Occipital lobe (tissue), 2 donors: ENCODE measurements around the gene CRACR2A. TPM values are rescaled to one million over a fixed set of nuclear protein-coding genes. Genes with fewer than 3 reads are reported as not detected.

Source experiments
- DNase-seq: peaks from one replicate; lab custom pipeline; 2025; lab: John Stamatoyannopoulos, UW
- total RNA-seq: library from RNA; depleted of rRNA; stranded (reverse); fragments of >200 nt; gene quantifications from one replicate; pipeline ENCODE4 v1.2.3, GENCODE V29; 2014

The CRACR2A gene
- total RNA-seq, 1 donor from 2014 or later: 1.1 TPM

DNA sequence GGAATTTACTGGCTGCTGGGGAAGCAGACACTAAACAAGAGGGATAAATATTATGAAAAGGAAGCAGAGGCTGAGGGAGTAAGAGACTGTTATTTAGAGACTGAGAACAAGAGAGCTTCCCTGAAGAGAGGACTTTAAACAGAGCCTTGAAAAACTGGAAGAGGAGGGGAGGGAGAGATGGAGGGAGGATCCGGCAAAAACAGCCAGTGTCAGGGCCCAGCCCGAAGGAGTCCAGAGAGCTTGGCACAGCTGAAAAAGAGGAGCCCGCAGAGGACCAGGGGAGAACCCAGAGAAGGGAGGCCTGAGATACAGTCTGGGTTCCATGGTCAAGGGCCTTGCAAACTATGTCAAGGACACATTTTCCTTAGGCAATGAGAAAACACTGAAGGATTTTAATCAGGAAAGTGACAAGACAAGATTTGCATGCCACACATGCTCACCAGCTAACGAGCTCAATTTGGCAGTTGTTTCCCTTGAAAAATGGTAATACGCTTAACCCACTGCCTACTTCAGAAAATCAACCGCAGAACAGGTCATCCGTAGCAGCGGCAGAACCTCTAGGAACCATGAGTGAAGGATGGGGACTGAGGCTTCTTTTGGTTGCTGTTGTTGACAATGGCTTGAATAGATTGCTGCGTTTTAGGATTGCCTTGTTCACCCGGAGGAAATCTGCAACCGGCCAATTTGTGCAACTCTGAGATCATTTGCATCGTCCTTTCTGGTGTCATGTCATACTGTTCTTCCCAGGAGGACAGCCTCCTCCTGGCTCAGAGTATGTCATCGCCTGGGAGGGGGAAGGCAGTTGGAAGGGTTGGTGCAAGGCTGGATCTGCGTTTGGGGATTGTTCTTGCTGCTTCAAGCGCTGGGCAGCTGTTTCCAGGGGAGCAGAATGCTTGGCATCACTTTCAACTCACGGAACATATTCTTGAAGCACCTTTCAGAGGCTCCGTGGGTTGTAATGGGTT, 153.7 kb downstream of the CRACR2A start:
- peak; percentile 27 for DNase-seq

- no peak for DNase-seq
These were observed 155.2 kb downstream of the CRACR2A start for GRCh38 chr12:3597526-3598210.

- no peak for DNase-seq
These were observed 156.1 kb downstream of the CRACR2A start for GRCh38 chr12:3596703-3597415.

GRCh38 chr12:3595721-3596120, 157.2 kb downstream of the CRACR2A start:
- no peak for DNase-seq

GRCh38 chr12:3594966-3595365, 157.9 kb downstream of the CRACR2A start:
- DNase-seq: no peak

- DNase-seq: no peak
These were observed 158.9 kb downstream of the CRACR2A start for GRCh38 chr12:3593906-3594483.

DNA sequence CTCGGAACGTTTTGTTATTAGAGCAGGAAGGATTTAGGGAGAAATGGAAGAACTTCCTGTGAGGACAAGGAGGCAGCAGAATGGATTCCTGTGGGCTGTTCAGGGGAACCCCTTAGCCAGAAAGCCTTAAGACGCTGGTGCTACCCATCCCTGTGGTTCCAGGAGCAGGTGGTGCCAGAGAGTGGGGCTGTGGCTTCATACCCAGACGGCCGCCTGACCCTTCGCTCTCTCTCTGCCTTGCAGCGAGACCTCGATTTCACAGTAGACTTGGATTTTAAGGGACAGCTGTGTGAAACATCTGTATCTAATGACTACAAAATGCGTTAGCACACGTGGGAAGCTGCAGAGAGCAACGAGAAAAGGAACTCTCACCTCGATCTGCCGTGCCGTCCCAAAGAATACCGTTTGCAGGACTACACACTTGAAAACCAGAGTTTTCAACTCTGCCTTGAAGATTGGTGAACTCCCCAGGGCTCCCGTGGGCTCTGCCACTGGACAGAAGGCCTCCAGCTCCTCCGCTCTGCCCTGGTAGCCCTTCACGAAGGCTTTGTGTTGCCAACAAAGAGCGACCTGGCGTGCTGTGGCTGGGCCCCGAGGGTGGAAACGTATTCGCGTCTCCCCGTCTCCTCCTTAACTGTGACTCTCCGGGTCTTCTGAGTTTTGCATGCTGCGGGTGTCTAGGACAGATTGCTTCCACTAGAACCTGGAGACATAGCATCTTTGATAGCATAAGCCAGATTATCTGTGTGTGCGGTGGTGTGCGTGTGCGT, 159.9 kb downstream of the CRACR2A start:
- DNase-seq: no peak

DNA sequence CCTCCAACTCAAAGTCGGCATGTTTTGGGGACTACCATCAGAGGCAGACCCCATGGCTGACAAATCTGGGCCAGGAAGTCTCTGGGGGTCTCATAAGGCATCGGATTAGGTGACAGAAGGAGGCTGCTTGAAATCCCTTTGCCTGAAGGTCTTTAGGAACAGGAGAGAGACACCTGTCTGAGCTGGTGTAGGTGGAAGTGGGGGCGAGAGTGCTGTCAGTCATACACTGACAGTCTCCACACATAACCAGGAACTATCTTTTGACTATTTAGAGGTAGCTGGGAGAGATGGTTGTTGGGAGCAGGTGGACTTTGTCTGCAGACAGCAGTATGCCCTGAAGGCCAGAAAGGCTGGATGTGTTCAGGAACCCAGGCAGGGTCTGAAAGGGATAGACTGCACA, 163.2 kb downstream of the CRACR2A start:
- no peak for DNase-seq

DNA sequence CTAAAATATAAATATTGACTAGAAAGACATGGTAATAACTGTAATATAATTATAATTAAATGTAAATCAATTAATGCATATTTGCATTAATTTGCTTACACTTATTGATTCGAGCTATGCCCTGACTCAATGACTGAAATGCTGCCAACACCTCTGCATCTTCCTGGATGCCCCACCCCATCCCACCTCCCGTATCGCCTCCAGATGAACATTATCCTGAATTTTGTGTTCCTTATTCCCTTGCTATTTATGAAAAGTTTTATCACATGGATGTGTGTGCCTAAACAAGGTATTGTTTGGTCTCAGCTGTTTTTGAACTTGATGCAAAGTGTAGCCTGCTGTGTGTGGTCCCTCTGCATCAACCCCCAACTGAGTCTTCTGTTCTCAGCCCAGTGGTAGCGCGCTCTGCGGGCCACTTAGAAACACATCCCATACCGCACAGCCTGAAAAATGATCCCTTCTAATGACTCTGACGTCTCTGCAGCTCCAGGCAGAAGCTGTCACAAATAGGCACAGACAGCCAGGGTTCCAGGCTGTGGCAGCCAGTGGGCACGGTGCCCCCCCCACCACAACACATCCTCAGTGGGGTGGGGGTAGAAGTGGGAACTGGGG, 165.4 kb downstream of the CRACR2A start:
- no peak for DNase-seq

DNA sequence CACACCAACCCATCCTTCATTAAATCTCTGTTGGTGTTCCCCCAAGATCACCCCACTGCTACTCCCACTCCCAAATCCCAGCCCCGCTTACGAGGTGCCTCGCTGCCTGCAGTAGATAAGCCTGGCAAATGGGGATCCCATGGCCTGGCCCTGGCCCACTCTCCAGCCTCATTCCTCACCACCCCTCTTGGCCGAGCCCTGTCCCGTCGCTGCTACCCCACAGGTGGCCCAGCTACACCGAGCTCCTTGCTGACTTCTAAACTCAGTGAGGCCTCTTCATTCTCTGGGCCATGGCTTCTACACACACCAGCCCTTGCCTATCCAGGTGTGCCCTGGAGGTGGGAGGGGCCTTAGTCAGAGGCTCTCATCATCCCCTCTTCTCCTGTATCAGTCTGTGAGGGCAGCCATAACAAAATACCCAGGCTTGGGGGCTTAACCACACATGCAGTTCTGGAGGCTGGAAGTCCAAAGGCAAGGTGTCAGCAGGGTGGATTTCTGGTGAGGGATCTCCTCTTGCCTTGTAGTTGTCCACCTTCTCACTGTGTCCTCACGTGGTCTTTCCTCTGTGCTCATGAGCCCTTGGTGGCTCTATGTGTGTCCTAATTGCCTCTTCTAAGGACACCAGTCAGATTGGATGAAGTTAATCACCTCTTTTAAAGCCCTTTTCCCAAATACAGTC, 169.1 kb downstream of the CRACR2A start:
- no peak for DNase-seq

GRCh38 chr12:3580094-3580749, 172.7 kb downstream of the CRACR2A start:
- no peak for DNase-seq

- DNase-seq: no peak
These were observed 173.3 kb downstream of the CRACR2A start for GRCh38 chr12:3579446-3580093.

DNA sequence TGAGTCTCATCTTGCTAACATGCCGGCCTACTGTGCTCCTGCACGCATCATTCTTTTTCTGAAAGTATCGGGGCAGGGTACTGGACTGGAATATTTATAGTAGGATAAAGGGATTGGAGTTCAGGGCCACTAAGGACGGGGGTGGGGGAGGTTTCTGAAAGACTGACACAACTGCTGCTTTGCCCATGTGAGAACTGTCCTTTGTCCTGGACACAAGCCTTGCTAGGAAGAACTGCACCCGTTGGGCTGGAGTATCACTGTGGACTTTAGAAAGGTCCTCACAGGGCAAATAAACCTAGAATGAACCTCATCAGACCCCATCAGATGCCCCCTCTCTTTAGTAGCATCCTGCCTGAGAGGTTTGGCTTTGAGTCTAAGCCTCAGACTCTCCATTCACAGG, 174.4 kb downstream of the CRACR2A start:
- no peak for DNase-seq

- no peak for DNase-seq
These were observed 176.0 kb downstream of the CRACR2A start for GRCh38 chr12:3576891-3577290.

DNA sequence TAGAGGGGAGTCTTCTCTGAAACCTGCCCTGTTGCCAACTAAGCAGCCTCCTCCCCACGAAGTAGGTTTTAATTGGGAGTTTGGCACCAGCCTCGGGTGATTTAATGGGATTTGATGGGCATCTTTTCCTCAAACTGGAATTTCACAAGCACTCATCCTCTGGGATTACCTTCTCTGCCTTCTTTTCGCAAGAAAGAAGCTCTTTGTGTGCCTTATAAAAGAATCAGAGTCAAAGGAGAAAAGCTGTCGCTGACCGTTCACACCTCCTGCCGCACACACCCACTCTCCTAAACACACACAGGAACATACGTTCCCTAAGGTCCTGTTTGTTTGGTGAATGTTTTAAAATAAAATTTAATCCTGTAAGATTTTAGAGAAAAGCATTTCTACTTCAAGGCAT, 177.9 kb downstream of the CRACR2A start:
- peak; percentile 5 for DNase-seq

DNA sequence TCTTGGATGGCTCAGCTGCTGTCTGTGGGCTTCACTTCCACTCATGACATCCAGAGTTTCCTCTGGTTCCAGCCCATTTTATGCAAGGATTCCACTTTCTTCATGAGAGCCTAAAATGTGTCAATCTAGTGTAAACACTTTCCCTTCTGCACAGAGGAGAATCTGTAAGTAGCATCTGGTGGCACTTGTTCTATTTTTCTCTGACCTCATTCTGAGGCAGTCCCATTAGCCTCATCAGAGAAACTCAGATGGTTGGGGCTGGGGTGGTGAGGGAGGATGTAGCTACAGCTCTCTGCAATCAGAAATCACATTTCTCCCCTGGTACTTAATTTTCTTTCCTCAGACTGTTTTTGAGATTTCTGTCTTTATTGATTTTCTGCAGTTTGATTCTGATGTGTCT, 180.3 kb downstream of the CRACR2A start:
- no peak for DNase-seq

- DNase-seq: no peak
These were observed 181.2 kb downstream of the CRACR2A start for GRCh38 chr12:3571724-3572123.

GRCh38 chr12:3571323-3571722, 181.6 kb downstream of the CRACR2A start:
- no peak for DNase-seq

- DNase-seq: no peak
These were observed 184.2 kb downstream of the CRACR2A start for GRCh38 chr12:3568695-3569094.
